Ovary (tissue), 9 donors: ENCODE results near the gene PWWP2B. TPM values are rescaled to one million over a fixed set of nuclear protein-coding genes. Genes with fewer than 3 reads are reported as not detected.

Experiments
- DNase-seq, 5 donors: peaks; one replicate each; pipeline ENCODE4 v3.0.0-alpha.2; 2019 to 2020
- H3K27ac ChIP-seq, 2 donors: fragments of 200-600 bp; one replicate each; pipeline versions ENCODE4 v1.5.1 to v1.8.0; 2019 to 2022
- H3K27me3 ChIP-seq: fragments of 200-600 bp; one replicate; pipeline ENCODE4 v1.8.0; 2022
- H3K36me3 ChIP-seq: fragments of 200-600 bp; sonication (generic); one replicate; pipeline ENCODE4 v1.5.1; 2019
- H3K4me1 ChIP-seq: one replicate; pipeline ENCODE4 v1.8.1; 2013; ENCODE audit warnings: mild to moderate bottlenecking, moderate library complexity; ENCODE audit not compliant: insufficient read depth
- H3K4me3 ChIP-seq: fragments of 200-600 bp; sonication (generic); one replicate; pipeline ENCODE4 v1.5.1; 2017
- H3K9me3 ChIP-seq, 2 donors: fragments of 200-600 bp in 1 of 2; sonication (generic) in 1 of 2; one replicate each; pipeline versions ENCODE4 v1.5.1 to v1.8.1; 2013 to 2019; ENCODE audit warnings: mild to moderate bottlenecking in 1 of 2, moderate library complexity in 1 of 2
- CTCF ChIP-seq, 3 donors: fragments of 450-650 bp in 2 of 3; fragments of 200-600 bp in 1 of 3; IDR thresholded peaks; one replicate each; pipeline versions ENCODE4 v1.5.1 to v1.8.0; 2016 to 2022; ENCODE audit warnings: antibody characterized with exemption in 3 of 3, mild to moderate bottlenecking in 1 of 3
- EP300 ChIP-seq: sonication (generic); formaldehyde crosslinking; IDR thresholded peaks from one replicate; pipeline ENCODE4 v1.6.1; 2017; ENCODE audit warnings: antibody characterized with exemption
- POLR2A ChIP-seq: fragments of 450-650 bp; IDR thresholded peaks from one replicate; pipeline ENCODE4 v1.6.1; 2017; ENCODE audit warnings: antibody characterized with exemption, mild to moderate bottlenecking, moderate library complexity
- WGBS, 3 donors: extraction: QIAGEN DNeasy Blood & Tissue Kit in 1 of 3; methylation state at CpG; one replicate each; pipeline versions ENCODE4 v1.1.5 to v1.1.7; 2013 to 2017; 5-methylcytosine and 5-hydroxymethylcytosine counted together
- intact Hi-C, 4 donors: fragments of 100-400 bp; cut with DNase I; formaldehyde crosslinking; loops; one replicate each; pipeline versions ENCODE4 v1.11.0 to v1.15.1; 2022 to 2023
- polyA plus RNA-seq, 2 donors: library from polyadenylated mRNA; stranded (reverse); fragments of 200-250 nt in 1 of 2; fragments of 350-450 nt in 1 of 2; fragmentation: Illumina TruSeq in 1 of 2; extraction: RNeasy Lipid Tissue Mini Kit (QIAGEN cat#74804) in 1 of 2; gene quantifications; one replicate each; pipeline ENCODE4 v1.2.3, GENCODE V29; 2013 to 2014
- total RNA-seq, 7 donors: library from RNA; depleted of rRNA in 2 of 7; stranded (reverse); fragments of >200 nt in 2 of 7; fragmentation: NEBNext Ultra II Directional in 3 of 7; extraction: Animal tissue kit (Norgen Biotek cat#: 25700) in 3 of 7; gene quantifications; one replicate each; pipeline versions ENCODE4 v1.1.0 to v1.2.4, GENCODE V29; 2016 to 2023
- donor health status: DM: no; HTN: no; CAD: no; lungs with moderate emphysema.
- donor health status: DM: no; HTN: no; CAD: no.
- donor health status: Bipolar disorder and iron deficiency.
- donor health status: DM: yes; HTN: yes; CAD: no.
- donor health status: DM: no; HTN: no; CAD: no.
- donor health status: DM: yes; HTN: yes; CAD: no.

The PWWP2B gene
- total and polyA plus RNA-seq, 9 donors = 1.1 to 26.0 (median 14.9) TPM

GRCh38 chr10:132413226-132414205 lies 16.5 kb downstream of the PWWP2B start:
- intact Hi-C loops = no loop called here
- no peaks in the 10 kb centered on the region for H3K36me3 ChIP-seq
- no peak overlapping the region for H3K4me3 ChIP-seq
- DNase-seq = no peak
- no peaks in the 10 kb centered on the region for H3K9me3 ChIP-seq
- WGBS, 3 donors = 83 to 93% (median 85%) methylated on average over 32 of the region's 32 CpGs
- peaks cover 23% of the 10 kb centered on the region for H3K4me1 ChIP-seq
- no peaks in the 10 kb centered on the region for H3K27me3 ChIP-seq
- TF ChIP-seq EP300 = no peak
- no peak for TF ChIP-seq CTCF (IDR thresholded peaks at IDR 0.05)
- no peak for TF ChIP-seq POLR2A
- H3K27ac ChIP-seq = peak overlapping the region in 1 of 2 donors; percentile 41

- intact Hi-C loops = no loop called here
- no peak overlapping the region for H3K27ac ChIP-seq
- TF ChIP-seq POLR2A (no peak), CTCF (IDR thresholded peaks at IDR 0.05) (no peak), EP300 (no peak)
- H3K4me3 ChIP-seq = no peak overlapping the region
- no peaks in the 10 kb centered on the region for H3K27me3 ChIP-seq
- H3K36me3 ChIP-seq = no peaks in the 10 kb centered on the region
- peaks cover 23% of the 10 kb centered on the region for H3K4me1 ChIP-seq
- DNase-seq = no peak
- H3K9me3 ChIP-seq = no peaks in the 10 kb centered on the region
- WGBS, 3 donors = 74 to 93% (median 85%) methylated on average over 21 of the region's 21 CpGs
These were observed 17.5 kb downstream of the PWWP2B start for GRCh38 chr10:132414402-132415016.

GRCh38 chr10:132415255-132415654 lies 18.3 kb downstream of the PWWP2B start:
- Histone ChIP-seq H3K9me3 (no peaks in the 10 kb centered on the region), H3K27ac (no peak overlapping the region), H3K27me3 (no peaks in the 10 kb centered on the region), H3K4me3 (no peak overlapping the region), H3K36me3 (no peaks in the 10 kb centered on the region), H3K4me1 (peaks cover 23% of the 10 kb centered on the region)
- intact Hi-C loops = no loop called here
- no peak for TF ChIP-seq CTCF (IDR thresholded peaks at IDR 0.05)
- no peak for TF ChIP-seq POLR2A
- no peak for TF ChIP-seq EP300
- DNase-seq = no peak
- WGBS, 3 donors = 94 to 97% (median 96%) methylated on average over 5 of the region's 5 CpGs

- intact Hi-C loops = no loop called here
- DNase-seq = no peak
- H3K27ac ChIP-seq = no peak overlapping the region
- no peaks in the 10 kb centered on the region for H3K36me3 ChIP-seq
- H3K9me3 ChIP-seq = no peaks in the 10 kb centered on the region
- no peaks in the 10 kb centered on the region for H3K27me3 ChIP-seq
- no peak for TF ChIP-seq CTCF (IDR thresholded peaks at IDR 0.05)
- TF ChIP-seq EP300 = no peak
- no peak for TF ChIP-seq POLR2A
- H3K4me3 ChIP-seq = no peak overlapping the region
- H3K4me1 ChIP-seq = peaks cover 24% of the 10 kb centered on the region
- 97% methylated on average over 19 to 22 of the region's 22 CpGs for whole genome bisulfite sequencing, 3 donors
These were observed 19.0 kb downstream of the PWWP2B start for GRCh38 chr10:132415956-132416355.
